Activated T-helper 17 cell treated with anti-CD3 and anti-CD28 coated beads, Interleukin-2, amount 50 U/mL, for 72 hours (primary cell): ENCODE data around the gene EBF3. TPM values are rescaled to one million over a fixed set of nuclear protein-coding genes. Genes with fewer than 3 reads are reported as not detected.

Experiments
- ATAC-seq: fragments of 150-1000 bp; cut with Tn5 transposase; replicated peaks from 2 replicates; pipeline ENCODE4 v1.10.0; 2021; ENCODE audit warnings: mild to moderate bottlenecking, moderate library complexity
- H3K27ac Mint-ChIP-seq: one replicate; pipeline ENCODE4 v1.8.0; 2022; ENCODE audit warnings: mixed read lengths
- H3K27me3 Mint-ChIP-seq: one replicate; pipeline ENCODE4 v1.8.0; 2022; ENCODE audit warnings: mixed read lengths
- H3K36me3 Mint-ChIP-seq: one replicate; pipeline ENCODE4 v1.8.0; 2022; ENCODE audit warnings: low read depth, mild to moderate bottlenecking, mixed read lengths
- H3K4me1 Mint-ChIP-seq: one replicate; pipeline ENCODE4 v1.8.0; 2022; ENCODE audit warnings: mixed read lengths
- H3K4me3 Mint-ChIP-seq: one replicate; pipeline ENCODE4 v1.8.0; 2022; ENCODE audit warnings: mild to moderate bottlenecking, mixed read lengths
- H3K9me3 Mint-ChIP-seq: one replicate; pipeline ENCODE4 v1.8.0; 2022; ENCODE audit warnings: mixed read lengths
- total RNA-seq, 2 donors: library from RNA; stranded (reverse); gene quantifications; one replicate each; pipeline ENCODE4 v1.2.3, GENCODE V29; 2022

The EBF3 gene
- total RNA-seq, 2 donors from 2014 or later, result not detected

DNA sequence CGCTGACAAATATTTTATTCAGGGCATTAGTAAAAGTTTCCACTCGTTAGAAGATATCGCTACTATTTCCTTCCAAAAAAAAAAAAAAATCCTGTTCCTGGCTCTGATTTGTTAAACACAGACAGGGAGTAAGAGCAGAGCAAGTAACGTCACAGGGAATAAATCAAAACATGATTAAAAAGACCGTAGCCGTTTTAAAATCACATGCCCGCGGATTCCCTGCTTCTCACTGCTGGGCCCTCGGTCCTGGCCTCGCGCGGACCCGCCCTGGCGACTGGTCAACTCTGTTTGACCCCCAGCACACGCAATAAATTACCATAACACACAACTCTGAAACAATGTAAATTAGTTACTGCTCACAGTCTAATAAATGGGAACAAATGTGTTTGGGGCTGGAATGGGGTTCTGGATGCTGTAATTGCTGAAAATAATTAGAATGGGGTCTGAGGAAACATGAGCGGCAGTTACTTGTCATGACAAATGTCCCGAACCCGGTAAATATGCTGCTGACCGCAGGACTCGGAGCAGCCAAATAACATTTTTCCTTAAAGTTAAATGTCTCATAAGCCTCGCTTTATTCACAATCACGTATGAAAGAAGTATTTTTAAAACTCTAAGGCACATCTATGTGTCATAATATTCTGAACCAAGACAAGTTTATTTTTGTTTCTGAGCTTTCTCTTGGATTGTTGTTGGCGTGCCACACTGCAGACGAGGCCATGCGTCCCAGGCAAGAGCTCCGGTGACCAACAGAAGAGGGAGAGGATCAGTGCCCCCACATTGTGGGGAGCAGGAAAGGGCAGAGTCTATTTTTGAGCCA, 17.9 kb downstream of the EBF3 start:
- Mint-ChIP-seq H3K4me3 (no peak overlapping the region), H3K4me1 (no peaks in the 10 kb centered on the region), H3K9me3 (no peaks in the 10 kb centered on the region), H3K27me3 (peaks cover 13% of the 10 kb centered on the region), H3K36me3 (no peaks in the 10 kb centered on the region), H3K27ac (no peak overlapping the region)
- no peak for ATAC-seq

DNA sequence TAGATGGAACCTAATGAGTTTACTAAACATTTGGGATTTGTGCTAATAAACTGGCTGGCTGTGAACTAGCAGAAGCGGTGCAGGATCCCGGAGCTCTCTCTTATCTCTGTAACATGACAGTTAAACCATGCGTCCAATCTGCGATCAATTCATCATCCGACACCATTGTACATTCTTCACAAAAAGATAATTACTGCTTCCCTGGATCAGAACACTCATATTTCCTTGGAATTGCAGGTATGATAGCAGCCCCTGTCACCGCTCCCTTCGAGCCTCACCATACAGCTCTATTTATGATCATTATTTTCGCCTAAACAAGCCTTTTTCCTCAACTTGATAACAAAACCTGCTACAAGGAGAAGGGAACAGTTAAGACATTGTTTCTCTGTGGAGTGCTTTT, 18.5 kb downstream of the EBF3 start:
- H3K4me3 Mint-ChIP-seq, result no peak overlapping the region
- H3K4me1 Mint-ChIP-seq, result no peaks in the 10 kb centered on the region
- H3K9me3 Mint-ChIP-seq, result no peaks in the 10 kb centered on the region
- ATAC-seq, result no peak
- no peaks in the 10 kb centered on the region for H3K36me3 Mint-ChIP-seq
- H3K27ac Mint-ChIP-seq, result no peak overlapping the region
- peaks cover 8% of the 10 kb centered on the region for H3K27me3 Mint-ChIP-seq

DNA sequence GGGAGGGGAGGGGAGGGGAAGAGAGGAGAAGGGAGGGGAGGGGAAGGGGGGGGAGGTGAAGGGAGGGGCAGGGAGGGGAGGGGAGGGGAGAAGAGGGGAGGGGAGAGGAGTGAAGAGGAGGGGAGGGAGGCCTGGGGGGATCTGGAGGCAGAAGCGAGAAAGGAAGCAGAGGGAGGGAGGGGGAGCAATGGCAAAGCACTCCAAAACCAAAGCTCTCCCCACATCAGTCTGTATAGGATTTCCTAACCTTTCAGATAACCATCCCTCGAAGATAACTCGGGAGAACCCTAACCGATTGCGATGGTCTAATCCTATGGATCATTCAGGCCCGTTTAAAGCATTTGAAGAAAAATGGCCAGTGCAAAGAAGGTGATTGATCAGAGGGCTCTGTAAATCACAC, 19.0 kb downstream of the EBF3 start:
- Mint-ChIP-seq H3K4me3 (no peak overlapping the region), H3K36me3 (no peaks in the 10 kb centered on the region), H3K4me1 (no peaks in the 10 kb centered on the region), H3K27me3 (peaks cover 8% of the 10 kb centered on the region), H3K9me3 (no peaks in the 10 kb centered on the region), H3K27ac (no peak overlapping the region)
- ATAC-seq, result no peak

DNA sequence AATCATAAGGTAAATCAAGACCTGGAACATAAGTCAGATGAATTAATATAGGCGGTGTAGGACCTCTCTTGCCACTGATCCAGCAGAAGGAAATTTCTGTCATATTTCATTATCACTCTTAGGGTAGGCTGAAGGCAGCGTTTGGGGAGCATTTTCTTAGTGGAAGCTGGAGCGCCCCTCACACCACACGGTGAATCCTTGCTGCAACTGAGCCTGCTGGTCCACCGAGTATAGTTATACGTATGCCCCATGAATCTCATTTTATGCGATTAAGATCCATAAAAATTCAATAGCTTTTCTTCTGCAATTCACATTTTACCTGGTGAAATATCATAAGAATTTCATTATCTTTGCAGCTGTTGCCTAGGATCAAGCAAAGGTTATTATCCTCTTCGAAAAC, 19.6 kb downstream of the EBF3 start:
- Mint-ChIP-seq H3K9me3 (no peaks in the 10 kb centered on the region), H3K27me3 (peaks cover 11% of the 10 kb centered on the region), H3K27ac (no peak overlapping the region), H3K4me3 (no peak overlapping the region), H3K4me1 (no peaks in the 10 kb centered on the region), H3K36me3 (no peaks in the 10 kb centered on the region)
- ATAC-seq, result no peak

DNA sequence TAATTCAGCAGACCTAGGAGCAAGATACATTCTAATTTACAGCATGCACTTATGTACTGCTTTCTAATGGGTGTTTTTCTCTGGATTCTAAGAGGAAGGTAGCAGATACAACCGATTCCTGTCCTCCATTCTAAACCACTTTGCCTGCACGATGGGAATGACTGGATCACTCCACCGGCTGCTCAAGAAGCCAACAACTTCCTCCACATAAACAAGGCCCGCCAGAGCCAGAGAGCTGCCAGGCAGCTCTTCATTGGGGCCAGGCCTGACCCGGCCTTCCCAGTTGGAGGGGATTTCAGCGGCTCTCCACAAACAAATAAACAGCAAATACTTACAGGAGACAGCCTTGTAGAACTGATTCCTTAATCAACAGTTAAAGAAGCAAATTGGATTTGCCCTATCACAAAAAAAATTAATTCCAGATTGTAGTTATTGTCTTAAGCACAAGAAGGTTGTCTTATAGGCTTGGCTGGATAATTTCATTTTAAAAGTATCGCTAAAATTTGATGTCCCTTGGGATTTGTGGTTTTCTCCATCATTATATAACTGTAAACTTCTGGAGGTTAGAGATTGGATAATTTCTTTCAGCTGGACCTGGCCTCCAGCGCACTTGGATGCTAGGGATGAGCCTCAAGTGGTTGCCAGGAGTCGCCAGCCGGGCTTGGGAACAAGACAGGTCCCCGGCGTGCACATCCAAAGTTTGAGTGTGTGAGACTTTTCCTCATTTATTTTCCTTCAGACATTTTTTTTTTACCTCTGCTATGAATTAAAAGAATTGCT, 20.9 kb downstream of the EBF3 start:
- H3K36me3 Mint-ChIP-seq, result no peaks in the 10 kb centered on the region
- peaks cover 12% of the 10 kb centered on the region for H3K27me3 Mint-ChIP-seq
- H3K4me3 Mint-ChIP-seq, result no peak overlapping the region
- H3K27ac Mint-ChIP-seq, result no peak overlapping the region
- H3K4me1 Mint-ChIP-seq, result no peaks in the 10 kb centered on the region
- ATAC-seq, result no peak
- no peaks in the 10 kb centered on the region for H3K9me3 Mint-ChIP-seq

DNA sequence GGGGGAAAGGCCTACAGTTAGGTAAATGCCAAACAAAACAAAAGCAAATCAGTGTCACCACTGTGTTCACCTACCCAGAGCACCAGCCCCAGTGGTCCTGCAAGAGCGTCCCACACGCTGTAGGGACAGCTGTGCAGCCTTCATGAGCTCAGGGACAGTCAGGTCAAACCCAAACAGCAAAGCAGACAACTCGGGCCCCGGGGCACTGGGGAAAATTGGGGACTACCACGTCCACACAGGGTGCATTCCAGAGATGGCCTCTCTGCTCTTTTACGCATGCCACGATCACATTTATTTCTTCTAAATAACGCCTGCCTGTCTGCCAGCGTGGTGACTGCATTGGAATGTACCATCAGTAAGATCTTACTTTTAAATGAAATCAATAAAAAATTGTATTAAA, 21.7 kb downstream of the EBF3 start:
- ATAC-seq, result no peak
- Mint-ChIP-seq H3K4me3 (no peak overlapping the region), H3K9me3 (no peaks in the 10 kb centered on the region), H3K27ac (no peak overlapping the region), H3K4me1 (no peaks in the 10 kb centered on the region), H3K27me3 (peaks cover 16% of the 10 kb centered on the region), H3K36me3 (no peaks in the 10 kb centered on the region)

DNA sequence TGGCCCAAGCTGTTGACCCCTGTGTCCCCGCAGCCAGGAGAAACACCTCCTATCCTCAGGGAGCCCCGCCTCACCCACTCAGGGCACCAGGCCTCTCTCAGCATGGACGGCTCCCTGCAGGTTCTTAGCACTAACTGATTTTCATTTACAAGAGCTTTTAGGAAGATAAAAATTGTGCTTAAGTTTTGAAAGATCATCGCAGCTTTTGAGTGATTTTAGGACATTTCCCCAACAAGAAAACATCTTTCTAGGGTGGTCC, 22.1 kb downstream of the EBF3 start:
- Mint-ChIP-seq H3K27ac (no peak overlapping the region), H3K36me3 (no peaks in the 10 kb centered on the region), H3K9me3 (no peaks in the 10 kb centered on the region), H3K4me3 (no peak overlapping the region), H3K4me1 (no peaks in the 10 kb centered on the region), H3K27me3 (peaks cover 16% of the 10 kb centered on the region)
- ATAC-seq, result no peak

DNA sequence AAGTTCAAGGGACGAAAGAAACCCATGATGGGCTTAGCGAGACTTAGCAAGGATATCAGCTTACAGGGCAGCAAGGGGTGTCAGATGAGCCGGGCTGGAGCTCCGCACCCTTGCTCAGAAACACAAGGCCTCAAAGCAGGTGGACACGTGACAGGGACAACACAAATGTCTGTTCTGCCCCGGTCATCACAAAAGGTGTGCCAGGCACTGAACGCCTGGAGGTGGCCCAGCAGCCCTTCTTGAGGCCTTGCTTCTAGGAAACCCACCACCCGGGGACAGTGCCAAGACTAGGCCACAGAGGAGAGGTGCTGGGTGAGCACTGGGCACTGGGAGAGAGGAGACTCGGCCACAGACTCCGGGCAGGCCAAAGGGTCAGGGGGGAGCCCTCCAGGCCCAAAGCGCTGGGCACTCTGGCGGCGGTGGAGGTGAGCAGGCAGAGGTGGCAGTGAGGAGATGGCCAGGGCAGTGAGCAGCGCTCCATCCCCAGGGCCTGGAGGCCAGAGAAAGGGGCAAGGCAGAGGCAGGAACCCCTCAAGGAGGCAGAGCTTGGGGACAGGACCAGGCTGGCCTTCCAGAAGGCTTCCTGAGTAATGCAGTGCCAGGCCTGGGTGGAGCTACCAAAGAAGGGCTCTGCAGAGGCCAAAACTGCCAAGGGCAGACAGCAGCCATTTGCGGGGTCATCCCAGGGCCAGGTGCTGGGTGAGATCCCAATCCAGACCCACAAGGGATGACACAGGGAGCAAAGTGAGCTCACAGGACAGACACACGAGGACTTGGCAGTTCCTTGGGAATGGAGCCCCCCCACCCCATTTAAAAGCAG, 22.7 kb downstream of the EBF3 start:
- no peak overlapping the region for H3K4me3 Mint-ChIP-seq
- ATAC-seq, result no peak
- H3K27me3 Mint-ChIP-seq, result peaks cover 16% of the 10 kb centered on the region
- H3K4me1 Mint-ChIP-seq, result no peaks in the 10 kb centered on the region
- no peak overlapping the region for H3K27ac Mint-ChIP-seq
- no peaks in the 10 kb centered on the region for H3K36me3 Mint-ChIP-seq
- H3K9me3 Mint-ChIP-seq, result no peaks in the 10 kb centered on the region

DNA sequence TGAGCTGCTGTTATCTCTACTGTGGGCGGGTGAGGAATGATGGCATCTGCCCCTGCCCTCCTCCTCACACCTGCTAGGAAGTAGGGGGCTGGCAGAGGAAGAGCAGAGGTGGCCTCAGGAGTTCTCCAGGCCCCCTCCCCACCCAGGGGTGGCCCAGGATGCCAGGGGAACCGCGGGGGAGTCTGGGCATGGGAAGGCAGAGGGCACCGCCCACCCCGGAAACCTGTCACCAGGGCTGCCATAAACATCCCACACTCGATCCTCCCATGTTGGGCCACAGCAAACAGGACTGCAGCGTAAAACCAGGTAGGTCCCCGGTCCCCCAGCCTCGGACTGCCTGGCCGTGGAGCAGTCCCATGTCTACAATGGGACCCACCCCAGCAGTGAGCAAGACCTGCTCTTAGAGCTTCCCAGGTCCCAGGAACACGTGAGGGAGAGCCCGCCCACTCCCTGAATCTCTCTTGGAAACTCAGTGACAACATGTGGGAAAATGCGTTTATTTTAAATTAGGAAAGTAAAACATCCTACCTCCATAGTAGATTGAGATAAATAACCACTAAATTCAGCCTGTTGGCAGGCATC, 23.4 kb downstream of the EBF3 start:
- Mint-ChIP-seq H3K9me3 (no peaks in the 10 kb centered on the region), H3K36me3 (no peaks in the 10 kb centered on the region), H3K27me3 (peaks cover 16% of the 10 kb centered on the region), H3K27ac (no peak overlapping the region), H3K4me1 (no peaks in the 10 kb centered on the region), H3K4me3 (no peak overlapping the region)
- ATAC-seq, result no peak

DNA sequence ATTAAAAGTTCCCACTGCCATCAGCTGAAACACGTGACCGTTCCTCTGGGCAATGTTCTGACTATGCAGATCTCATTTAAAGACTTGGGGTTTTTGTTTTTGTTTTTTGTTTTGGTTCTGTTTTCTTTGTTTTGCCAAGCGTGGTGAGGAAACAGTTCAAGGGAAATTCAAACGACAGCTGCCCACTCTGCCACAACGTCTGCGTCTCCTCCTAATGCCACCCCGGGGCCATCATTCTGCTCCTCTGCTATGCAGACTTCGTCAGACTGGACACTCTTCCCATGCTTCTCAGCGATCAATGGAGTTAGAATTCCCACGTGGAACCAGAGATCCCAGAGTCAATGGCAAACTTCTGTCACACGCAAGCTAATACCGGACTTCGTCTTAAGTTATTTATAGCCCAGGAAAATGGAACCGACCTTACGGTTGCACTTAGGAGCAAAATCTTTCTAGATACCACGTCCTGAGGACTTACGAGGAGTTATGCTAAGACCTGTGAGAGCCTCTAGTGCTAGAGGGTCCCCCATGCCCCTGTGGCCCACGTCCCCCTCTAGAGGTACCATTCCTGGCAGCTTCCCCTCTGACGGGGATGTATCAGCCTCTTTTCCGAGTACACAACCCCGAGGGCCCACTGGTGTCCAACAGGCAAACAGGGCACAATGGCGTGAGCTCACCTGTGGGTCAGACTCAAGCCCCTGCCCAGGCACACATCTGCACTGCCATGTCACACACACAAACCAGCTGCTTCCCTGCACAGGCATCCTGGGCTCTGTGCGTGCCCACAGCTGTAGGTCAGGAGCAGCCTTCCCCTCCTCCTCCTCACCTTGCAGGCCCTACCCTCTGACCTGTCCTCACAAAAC, 24.4 kb downstream of the EBF3 start:
- H3K9me3 Mint-ChIP-seq, result no peaks in the 10 kb centered on the region
- H3K4me3 Mint-ChIP-seq, result no peak overlapping the region
- no peaks in the 10 kb centered on the region for H3K36me3 Mint-ChIP-seq
- H3K27ac Mint-ChIP-seq, result no peak overlapping the region
- peaks cover 12% of the 10 kb centered on the region for H3K27me3 Mint-ChIP-seq
- no peak for ATAC-seq
- H3K4me1 Mint-ChIP-seq, result no peaks in the 10 kb centered on the region

DNA sequence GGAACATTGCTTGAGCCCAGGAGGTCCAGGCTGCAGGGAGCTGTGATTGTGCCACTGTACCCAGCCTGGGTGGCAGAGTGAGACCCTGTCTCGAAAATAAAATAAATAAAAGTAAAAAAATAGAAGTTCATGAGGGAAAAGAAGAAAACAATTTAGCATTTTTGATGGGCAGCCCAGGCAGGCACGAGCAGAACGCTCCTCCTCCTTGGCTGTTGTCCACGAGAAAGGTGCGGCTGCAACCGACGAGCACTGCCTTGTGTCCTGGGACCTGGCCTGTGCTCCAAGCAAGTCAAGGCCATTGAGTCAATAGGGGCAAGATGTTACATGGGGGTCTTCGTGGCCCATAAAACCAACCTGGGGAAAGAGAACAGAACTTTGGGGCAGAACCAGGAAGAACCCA, 25.6 kb downstream of the EBF3 start:
- H3K9me3 Mint-ChIP-seq, result no peaks in the 10 kb centered on the region
- H3K4me3 Mint-ChIP-seq, result no peak overlapping the region
- no peaks in the 10 kb centered on the region for H3K36me3 Mint-ChIP-seq
- peaks cover 12% of the 10 kb centered on the region for H3K27me3 Mint-ChIP-seq
- H3K4me1 Mint-ChIP-seq, result no peaks in the 10 kb centered on the region
- no peak overlapping the region for H3K27ac Mint-ChIP-seq
- no peak for ATAC-seq

DNA sequence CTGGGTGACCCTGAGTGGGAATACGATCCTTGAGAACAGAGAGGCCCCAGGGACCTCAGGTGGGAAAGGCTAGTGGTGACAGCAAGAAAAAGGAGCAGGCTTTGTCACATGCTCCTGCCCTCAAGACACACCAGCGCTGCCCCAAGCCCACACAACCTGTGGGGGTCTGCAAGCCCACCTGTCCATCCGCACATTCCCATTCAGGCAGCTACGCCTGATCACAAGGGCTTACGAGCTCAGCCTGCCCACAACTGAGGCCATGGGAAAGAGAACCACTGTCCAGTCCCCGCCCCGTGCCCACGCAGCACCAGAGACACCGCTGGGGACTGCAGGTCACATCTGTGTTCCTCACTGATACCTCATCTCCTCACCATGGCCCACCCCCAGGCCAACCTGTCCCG, 26.7 kb downstream of the EBF3 start:
- H3K27me3 Mint-ChIP-seq, result peaks cover 12% of the 10 kb centered on the region
- H3K9me3 Mint-ChIP-seq, result no peaks in the 10 kb centered on the region
- no peak overlapping the region for H3K4me3 Mint-ChIP-seq
- no peak for ATAC-seq
- H3K27ac Mint-ChIP-seq, result no peak overlapping the region
- no peaks in the 10 kb centered on the region for H3K4me1 Mint-ChIP-seq
- no peaks in the 10 kb centered on the region for H3K36me3 Mint-ChIP-seq

DNA sequence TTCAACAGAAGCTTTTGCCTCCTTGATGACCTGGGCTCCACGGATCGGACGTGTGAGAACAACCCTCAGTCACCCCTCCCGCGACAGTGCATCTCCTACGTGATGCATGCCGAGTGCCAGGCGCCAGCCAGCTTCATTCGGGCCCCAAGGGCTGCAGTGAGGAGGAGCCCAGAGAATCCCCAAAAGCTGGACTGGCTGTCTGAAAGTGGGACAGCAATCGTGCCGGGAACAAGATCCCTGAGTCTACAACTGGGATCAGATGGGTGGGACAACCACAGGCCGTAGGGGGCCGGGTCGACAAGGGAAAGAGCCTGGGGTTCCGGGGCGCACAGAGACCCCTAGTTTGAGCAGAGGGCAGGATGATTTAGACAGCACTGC, 27.2 kb downstream of the EBF3 start:
- Mint-ChIP-seq H3K4me1 (no peaks in the 10 kb centered on the region), H3K36me3 (no peaks in the 10 kb centered on the region), H3K9me3 (no peaks in the 10 kb centered on the region), H3K4me3 (no peak overlapping the region), H3K27me3 (peaks cover 12% of the 10 kb centered on the region), H3K27ac (no peak overlapping the region)
- no peak for ATAC-seq
